ENCODE measurements around the gene PLXND1.

PLXND1 gene

DNA sequence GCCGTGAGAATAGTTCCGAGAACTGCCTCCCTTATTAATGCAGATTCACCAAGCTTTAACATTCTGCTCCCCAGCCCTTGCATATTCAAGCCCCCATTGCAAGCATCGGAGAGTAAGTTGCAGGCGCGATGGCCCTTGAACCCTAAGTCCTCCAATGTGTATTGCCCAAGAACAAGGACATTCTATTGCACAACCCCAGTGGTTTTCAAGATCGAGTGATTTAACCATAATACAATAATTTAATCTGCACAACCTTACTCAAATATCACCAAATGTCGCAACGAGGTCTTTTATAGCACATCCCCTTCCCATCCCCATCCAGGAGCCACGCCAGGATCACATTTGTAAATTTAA lies 21.7 kb upstream of the PLXND1 start:
- no peak for DNase-seq (ENCODE audit: low spot score)

DNA sequence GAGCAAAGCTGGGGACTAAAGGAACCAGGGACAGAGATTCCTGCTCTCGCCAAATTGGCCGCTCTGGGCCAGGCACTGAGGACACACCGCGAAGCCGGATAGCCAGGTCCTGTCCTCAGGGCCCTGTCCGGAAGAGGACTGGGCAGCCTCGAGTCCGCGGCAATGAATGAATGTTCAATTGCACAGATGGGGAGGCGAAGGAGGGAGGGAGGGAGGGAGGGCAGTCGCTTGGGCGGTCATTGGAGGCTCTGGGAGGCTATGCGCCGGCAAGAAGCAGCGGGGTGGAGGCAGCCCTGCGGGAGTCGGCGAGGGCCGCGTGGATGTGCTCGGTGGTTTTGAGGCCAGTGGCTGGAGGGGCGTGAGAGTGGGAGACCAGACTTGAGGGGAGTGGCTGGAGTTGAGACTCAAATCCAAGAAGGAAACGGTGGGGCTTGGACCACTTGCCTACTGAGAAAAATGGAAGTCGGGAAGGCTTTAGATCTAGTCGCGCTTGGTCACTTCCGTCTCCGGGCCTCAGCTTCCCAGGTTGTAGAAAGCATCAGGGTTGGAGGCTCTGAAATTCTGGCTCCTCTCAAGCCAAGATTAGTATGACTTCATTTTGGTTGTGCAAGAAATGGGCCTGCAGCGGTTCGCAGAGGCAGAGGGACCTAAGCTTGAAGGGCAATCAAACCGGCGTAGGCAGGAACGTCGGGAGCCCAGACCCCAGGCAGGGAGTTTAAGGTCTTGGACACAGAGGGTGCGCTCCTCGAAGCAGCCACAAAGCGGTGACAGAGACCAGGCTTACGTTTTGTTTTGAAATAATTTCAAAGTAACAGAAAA lies 21.1 kb upstream of the PLXND1 start:
- DNase-seq (ENCODE audit: low spot score): peak; percentile 85

DNA sequence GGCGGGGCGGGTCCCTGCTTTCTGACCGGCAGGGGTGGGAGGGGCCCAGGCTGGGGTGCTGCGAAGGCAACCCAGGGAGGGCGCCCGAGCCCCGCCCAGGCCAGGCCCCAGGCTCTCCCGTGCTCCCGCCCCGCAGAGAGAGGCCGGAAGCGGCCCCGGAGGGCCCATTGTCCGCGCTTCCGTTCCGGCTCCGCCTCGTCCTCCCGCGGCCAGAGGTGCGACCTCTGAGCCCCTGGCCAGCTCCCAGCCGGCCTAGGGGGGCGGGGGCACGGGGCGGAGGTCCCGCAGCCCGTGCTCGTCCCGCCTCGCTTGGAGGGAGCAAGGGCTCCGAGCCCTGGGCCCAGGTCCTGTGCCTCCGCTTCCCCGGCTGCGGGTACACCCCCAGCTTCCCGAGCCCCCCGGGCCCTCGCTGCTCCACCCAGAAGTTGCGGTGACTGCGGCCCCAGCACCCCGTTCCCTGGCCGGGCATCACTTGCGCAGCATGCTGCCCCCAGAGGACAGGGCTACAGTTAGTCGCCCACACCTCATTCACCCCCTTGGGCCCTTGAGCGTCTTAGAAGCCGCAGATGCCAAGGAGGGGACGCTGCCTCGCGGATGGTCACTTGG lies 20.4 kb upstream of the PLXND1 start:
- peak; percentile 64 for DNase-seq (ENCODE audit: low spot score)

DNA sequence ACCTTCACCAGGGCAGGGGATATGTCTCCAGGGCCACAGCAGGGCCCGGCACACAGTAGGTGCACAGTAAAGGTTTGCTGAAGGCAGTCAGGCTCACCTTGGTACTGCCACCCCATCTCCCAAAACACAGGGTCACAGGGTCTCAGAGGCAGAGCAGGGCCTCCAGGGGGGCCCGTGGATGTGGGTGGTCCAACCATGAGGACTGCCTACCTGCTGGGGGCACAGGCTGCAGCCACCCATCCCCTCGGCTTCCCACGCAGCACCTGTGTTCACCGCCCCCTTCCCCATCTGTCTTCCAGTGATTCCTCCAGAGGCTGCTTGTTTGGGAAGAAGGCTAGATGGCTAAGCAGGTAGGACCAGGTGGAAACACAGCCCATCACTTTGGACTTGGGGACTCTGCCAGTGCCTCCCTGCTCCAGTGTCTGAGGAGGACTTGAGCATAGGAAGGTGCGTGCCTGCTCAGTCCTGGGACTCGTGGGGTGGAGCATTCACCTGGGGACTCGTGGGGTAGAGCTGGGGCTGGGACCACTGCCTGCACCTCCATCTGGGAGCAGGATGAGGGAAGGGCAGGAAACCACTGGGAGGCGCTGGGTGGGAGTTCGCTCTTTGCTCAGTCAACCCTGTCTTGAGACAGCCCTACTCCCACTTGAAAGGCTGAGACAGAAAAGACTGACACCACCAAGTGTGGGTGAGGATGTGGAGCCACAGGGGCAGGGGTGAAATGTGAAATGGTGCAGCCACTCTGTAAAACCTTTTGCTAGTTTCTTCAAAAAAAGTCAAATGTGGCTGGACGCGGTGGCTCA lies 18.8 kb upstream of the PLXND1 start:
- DNase-seq (ENCODE audit: low spot score): no peak

DNA sequence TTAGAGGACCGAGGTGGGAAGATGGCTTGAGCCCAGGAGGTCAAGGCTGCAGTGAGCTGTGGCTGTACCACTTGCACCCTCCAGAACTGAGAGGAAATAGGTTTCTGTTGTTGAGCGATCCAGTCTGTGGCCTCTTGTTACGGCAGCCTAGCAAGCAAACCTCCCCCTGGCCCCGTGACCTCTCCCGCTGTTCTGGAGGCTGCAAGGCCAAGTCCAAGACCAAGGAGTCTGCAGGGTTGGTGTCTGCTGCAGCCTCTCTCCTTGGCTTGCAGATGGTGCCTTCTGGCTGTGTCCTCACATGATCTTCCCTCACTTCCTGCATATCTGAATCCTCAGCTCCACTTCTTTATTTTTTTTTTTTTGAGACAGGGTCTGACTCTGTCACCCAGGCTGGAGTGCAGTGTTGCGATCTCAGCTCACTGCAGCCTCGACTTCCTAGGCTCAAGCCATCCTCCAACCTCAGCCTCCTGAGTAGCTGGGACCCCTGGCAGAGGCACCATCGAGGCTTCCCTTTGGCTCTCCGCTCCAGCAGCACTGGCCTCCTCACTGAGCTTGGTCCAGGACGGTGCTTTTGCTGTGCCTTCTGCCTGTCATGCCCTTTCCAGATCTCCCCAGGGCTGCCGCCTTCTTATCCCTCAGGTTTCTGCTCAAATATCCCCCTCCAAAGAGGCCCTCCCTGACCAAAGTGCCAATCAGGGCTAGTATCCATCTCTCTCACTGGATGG lies 18.0 kb upstream of the PLXND1 start:
- DNase-seq (ENCODE audit: low spot score): no peak

DNA sequence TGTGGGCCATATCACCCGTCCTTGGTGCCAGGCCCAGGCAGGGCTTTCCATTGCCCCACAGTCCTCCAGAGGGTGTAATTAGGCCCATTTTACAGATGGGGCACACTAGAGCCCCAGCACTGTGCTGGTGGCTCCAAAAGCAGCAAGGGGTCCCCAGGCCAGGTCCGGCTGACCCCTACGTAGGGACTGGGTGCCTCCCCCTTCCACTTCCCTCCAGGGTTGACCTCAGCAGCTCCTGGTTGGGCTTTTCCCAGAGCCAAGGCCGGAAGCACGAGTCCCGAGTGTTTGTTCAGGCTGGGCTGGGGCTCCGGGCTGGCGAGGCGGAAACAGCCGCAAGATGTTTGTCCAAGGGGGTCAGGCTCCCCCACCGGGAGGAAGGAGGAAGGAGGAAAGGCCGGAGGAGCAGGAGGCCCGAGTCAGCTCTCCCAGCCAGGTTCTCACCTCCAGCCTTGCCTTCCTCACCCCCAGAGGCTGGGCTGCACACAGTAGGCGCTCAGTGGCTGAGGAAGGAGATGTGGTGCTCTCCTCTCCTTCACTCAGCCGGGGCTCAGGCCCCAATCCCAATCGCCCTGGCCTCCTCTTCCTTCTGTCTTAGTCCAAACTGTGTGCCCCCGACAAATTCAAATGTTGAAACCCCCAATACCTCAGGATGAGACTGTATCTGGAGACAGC lies 17.1 kb upstream of the PLXND1 start:
- DNase-seq (ENCODE audit: low spot score): no peak

DNA sequence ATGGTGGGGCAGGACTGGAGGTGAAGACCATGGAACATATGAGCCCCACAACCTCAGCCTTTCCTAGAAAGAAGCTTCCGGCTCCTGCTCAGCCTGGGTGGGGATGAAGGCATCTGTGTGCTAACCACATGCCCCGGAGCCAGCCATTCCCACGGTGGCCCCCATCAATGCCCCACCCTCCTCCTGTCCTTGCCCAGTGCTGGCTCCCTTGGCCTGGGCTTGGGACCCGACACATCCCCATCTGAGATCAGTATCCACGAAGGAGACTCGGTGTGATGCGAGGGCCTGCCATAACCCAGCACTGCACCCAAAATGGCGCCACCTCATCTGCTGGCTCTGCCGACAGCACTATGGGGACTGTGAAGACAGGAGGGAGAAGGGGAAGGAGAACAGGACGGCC lies 16.5 kb upstream of the PLXND1 start:
- DNase-seq (ENCODE audit: low spot score): no peak

DNA sequence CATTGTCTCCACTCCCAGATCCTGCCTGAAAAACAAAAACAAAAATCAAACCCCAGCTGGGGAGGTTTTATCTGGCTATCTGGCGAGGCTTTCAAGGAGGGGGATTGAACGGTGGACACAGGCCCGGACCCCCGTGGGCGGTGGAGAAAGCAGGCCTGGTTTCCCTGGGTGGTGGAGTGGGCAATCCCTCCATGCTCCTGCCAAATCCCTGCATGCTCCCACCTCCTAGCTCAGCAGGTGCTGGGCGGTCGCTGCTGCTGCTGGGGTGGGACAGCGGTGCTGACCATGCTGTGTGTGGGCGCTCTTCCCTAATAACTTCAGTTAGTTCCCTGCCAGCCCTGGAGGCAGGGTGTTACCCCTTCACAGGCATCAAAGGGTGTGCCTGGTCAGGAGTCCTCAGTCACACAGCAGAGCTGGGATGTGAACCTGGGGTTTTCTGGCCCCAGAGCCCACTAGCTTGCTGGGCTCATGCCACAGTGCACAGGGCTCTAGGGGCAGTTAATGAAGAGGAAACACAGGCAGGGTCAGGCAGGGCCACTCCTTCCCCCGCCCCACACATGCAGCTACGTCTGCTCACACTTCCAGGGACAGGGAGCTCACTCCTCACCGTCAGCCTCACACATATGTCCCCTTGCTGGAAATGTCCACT lies 15.9 kb upstream of the PLXND1 start:
- DNase-seq (ENCODE audit: low spot score): no peak

DNA sequence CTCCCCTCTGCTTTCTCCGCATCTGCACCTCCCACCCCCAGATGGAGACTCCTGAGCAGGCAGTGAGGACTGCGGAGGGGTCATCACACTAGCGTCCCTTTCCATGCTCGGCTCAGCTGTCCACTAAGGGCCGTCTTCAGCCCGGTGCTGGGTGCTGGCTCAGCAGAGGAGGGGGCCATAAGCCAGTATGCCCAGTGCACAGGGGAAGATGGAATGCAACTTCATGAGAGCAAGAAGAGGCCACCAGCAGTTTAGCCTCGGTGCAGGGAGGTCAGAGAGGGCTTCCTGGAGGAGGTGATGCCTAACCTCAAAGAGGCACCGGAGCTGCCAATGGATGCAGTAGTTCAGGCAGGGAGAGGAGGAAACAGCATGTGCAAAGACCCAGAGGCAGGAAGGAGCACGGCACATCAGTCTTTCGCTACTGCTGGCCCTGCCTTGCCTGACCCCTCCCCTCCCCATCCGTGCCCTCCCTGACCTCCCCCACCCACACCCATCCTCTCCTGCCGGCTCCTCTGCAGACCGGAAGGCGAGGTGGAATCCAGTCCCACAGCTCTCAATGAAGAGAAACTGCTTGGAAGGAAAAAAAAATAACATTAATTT lies 15.2 kb upstream of the PLXND1 start:
- no peak for DNase-seq (ENCODE audit: low spot score)

DNA sequence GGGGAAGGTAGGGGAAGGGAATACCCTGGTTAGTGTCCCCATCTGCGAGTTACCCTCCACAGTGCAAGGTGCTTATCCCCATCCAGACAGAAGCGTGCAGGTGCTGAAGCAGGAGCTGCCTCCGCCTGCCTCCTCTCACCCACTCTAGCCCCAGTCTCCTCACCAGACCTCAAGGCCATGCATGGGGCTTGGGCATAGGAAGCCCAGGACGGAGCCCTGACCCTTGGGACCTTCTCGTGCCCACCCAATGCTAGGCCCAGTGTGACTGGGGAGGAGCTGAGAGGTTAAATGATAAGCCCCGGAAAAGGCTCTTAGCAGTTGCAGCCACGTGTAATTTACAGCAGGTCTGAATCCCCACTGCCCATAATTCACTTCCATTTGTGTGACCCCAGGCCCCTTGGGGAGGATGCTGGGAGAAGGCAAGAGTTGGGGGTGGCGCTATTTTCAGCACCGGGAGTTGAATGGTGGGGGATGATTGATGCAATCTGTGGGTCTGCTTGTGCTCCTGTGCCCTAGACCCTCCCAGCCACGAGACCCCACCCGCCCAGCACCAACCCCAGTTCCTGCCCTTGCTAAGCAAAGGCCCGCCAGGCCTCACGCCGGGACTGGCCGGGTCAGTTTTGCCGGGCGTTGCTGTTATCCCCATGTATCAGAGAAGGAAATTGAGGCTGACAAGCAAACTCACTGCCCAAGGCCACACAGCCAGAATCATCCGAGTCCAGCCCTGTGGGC lies 14.5 kb upstream of the PLXND1 start:
- no peak for DNase-seq (ENCODE audit: low spot score)

DNA sequence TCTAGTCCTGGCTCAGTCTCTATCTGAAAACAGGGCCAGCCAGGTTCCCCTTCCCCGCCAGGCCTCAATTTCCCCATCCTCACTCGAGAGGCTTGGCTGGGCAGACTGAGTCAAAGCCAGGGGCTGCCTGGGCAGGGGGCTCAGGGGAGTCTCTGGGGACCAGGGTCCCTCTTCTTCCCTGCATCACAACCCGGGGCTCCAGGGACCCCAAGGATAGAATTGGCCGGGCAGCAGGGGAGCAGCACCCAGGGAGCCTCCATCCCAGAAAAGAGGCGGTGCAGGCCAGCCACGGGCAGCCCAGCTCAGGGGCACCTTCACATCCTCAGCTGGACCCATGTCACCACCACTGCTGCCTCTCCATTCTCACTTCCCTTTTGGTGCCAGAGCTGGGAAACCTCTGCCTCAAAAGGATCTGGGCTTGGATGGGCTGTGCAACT lies 13.3 kb upstream of the PLXND1 start:
- DNase-seq (ENCODE audit: low spot score): no peak

DNA sequence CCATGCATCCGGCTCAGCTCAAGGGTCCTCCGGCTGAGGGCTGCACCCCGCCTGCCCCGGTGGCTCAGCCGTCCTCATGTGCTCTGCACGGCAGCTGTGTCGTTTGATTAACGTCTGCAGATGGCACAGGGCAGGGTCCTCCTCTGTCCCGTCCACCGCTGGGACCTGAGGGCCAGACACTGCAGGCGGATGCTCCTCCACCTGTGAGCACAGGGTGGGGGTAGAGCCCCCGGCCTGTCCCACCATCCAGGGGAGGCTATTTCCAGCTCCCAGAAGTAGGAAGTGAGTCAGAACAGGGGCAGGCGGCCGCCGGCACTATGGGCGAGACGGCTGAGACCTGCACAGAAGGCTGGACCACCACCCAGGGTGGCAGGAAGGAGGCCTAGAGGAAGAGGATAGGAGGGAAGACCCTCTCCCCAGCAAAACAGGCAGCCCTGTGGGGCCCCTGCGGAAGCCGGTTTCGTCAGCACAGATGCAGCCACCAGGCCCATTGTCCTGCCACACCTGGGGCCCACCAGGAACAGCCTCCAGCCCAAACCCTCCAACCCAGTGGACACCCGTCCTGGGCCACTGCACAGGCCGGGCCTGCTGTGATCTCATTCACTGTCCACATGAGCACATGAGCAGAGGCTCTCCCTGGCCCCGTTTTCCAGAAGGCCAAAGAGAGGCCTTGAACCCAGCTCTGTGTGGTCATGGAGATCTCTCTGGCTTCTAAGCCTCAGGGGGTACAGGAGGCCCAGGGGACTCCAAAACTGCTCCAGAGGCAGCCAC lies 12.6 kb upstream of the PLXND1 start:
- DNase-seq (ENCODE audit: low spot score): no peak

DNA sequence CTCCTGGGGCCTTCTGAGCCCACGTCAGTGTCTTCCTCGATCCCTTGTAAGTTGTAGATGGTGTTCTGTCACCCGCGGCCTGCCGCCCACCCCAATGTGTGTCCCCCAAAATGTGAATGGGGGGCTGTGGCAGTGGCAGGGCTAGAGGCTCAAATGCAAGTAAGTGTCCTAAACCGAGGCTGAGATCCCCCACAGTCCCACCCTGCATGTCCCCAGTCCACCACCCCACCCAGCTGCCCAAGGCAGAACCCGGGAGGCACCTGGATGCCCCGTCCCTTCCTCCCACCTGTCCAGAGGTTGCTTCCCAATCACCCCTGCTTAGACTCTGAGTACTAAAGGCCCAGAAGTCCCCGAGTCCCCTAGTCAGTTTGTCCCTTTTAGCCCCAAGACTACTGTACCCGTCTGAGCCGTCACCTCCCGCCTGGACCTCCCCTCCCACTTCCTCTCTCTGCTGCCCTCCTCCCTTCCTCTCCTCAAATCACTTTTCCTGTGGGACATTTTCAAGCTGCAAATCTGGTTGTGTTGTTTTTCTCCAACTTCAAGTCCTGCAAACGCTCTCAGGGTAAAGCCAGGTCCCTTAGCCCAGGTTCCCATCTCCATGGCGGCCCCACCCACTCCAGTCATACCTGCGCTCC lies 11.8 kb upstream of the PLXND1 start:
- no peak for DNase-seq (ENCODE audit: low spot score)

DNA sequence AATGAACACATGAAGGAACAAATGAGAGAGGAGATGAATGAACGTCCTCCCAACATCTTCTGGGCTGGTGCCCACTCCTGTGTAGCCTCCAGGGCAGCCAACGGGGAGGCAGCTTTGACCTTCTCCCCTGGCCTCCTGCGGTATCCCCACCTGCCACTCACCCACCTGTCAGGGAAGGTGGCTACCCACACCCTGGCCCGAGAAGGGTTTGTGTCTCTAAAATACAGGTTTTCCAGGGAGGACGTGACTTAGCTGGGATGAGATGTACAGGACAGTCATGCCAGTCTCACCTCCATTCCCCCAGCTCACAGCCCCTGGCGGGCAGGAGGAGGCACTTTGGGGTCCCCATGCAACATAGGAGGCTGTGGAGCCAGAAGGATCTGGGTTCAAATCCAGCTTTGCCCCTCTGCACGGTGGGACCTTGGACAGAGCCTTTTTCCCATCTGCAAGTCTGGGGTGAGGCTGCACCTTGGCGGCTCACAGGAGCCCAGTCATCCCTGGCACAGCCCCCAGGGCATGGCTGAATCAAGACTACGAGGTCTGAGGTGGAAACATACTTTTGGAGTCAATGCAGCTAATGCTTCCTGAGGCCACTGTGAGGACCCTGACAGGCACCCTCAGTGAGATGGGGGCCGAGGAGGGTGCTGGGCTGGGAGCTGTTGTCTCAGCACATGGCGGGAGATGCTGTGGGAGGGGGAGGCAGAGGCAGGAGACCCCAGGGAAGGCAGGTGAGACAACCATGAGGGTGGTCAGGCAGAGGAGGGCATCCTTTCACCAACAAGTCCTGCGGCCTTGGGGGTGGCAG lies 11.1 kb upstream of the PLXND1 start:
- DNase-seq (ENCODE audit: low spot score): no peak

DNA sequence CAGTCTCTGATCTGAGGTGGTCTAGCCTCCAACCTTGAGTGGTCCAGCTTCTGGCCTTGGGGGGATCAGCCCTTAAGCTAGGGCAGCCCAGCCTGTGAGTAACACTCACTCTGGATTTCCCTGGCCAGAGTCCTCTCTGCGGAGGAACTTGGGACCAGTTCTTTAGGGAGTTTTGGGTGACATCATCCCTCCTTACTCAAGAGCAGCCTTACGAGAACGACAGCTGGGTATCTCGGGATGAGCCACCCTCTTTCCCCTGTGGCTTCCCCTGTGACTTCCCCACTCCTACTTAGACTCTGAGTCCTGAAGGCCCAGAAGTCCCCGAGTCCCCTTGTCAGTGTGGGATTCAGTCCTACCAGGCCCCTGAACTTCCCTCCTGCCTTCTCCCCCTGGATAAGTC lies 10.2 kb upstream of the PLXND1 start:
- no peak for DNase-seq (ENCODE audit: low spot score)

DNA sequence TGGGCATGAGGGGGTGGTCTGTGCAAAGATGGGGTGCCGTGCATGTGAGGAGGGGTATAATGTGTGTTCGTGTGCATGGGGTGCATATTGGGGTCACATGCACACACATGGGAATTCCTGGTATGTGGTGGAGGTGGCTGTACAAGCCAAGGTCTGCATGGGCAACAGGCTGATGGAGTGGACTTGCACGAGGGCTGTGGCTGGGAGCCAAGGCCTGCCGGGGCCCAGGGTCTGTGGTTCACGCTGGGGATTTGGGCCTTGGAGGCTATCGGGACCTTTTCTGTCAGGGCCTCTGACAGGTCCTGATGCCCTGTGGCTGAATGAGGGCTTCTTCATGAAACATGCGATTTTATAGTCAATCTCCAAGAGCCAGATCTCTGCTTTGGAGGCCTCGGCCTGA lies 9.8 kb upstream of the PLXND1 start:
- no peak for DNase-seq (ENCODE audit: low spot score)

DNA sequence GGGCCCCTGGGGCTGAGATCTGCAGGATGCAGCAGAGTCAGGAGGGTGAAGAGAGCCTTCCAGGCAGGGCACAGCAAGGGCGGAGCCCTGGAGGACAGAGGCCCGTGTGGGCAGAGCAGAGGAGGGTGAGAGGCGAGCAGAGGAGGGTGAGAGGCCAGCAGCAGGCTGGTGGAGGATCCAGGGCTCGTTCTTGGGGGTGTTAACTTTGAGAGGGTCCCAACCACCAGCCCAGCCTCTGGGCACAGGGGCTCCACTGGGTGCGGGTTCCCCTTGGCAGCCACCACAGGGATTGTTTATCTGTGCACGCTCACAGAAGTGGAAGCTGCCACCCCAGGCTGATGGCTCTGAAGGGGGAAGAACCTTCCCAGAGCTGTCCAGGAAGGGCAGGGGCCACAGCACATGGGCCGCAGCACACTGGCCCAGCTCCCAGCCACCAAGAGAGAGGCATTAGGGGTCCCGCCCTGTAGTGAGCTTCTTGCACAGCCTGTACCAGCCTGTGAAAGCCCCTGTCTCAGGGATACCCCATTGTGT lies 9.3 kb upstream of the PLXND1 start:
- no peak for DNase-seq (ENCODE audit: low spot score)

DNA sequence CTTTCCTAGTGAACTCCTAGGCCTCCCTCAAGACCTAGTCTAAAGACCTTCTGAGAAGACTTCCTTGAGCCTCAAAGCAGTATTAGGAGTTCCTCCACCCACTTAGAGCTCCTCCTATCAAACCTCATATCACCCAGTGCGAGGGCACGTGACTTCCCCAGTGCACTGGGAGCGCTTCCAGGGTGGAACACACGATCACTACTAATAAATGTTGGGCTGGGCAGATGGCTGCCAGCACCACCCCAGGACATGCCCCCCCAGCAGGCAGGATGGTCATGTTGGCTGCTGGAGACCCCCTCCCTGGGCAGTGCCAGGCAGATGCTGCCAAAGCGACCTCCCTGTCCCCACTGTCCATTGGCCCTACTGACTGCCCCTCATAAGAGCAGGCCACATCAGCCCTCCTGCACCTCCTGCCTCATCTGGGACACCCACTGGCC lies 8.5 kb upstream of the PLXND1 start:
- no peak for DNase-seq (ENCODE audit: low spot score)

Measured in NAMALWA (cell line).